NCI-H345 treated with DMSO at 0.1 percent for 48 hours (cell line): ENCODE measurements around the gene SRP14.

Experiments used
- DNase-seq: peaks from one replicate; lab custom pipeline; 2025; ENCODE audit not compliant: unreplicated experiment; lab: John Stamatoyannopoulos, UW

Gene SRP14

DNA sequence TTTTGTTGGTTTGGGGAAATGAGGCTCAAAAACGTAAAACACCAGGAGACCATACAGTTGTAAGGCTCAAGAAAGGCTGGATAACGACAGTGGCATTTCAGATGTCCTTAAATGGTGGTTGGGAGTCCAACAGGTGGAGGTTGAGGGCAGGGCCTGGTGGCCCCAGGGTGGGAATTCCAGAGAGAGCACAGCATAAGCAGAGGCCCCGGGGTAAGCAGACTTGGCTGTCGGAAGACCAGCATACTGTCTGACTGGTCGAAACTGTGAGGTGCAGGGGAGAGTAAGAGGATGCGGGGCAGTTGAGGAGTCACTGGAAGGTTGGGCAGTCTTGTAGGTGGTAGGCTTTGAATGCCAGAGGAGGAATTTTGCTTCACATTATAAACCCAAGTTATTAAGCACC, 48.3 kb downstream of the SRP14 start:
- DNase-seq: no peak

DNA sequence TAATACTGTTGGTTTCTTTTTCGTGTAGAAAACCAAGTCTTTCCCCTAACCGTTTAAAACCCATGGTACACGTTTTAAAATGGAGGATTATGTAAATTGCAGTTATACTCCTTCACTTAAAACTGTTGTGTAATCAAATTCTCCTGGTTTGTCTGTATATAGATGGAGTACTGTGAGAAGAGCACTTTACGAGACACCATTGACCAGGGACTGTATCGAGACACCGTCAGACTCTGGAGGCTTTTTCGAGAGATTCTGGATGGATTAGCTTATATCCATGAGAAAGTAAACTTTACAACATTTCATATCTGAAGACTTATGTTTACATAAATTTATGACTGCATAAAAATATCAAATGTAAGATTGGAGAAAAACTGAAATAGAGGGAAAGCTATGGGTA, 51.2 kb downstream of the SRP14 start:
- no peak for DNase-seq
